ENCODE results near the gene MRPL9.

MRPL9 gene

DNA sequence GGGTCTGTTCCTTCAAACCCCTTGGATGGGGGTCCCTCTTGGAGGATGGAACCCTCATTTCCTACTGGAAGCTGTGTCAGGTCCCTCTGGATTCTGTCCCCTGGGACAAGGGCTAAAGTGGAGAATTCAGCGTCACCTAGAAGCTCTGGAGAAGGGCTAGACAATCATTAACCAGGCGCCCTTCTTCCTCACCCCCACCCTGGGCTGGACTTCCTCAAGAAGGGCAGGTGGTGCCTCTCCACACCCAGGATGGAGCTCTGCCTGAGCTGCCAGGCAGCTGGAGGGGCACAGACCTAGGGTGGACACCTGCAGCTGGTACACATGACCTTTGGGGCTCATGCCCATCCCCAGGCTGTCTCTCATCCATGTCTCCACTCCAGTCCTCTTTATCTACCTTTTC lies 50.3 kb downstream of the MRPL9 start:
- H3F3A ChIP-seq (ENCODE audit: insufficient read depth, low read length), result no peaks in the 10 kb centered on the region
- H3K9me3 ChIP-seq (replicated peaks; ENCODE audit: insufficient read depth, low read length), result no peaks in the 10 kb centered on the region
- no peak overlapping the region for H3K9ac ChIP-seq (ENCODE audit: low read length)
- DNase-seq, result no peak
- no peak overlapping the region for H3K4me2 ChIP-seq (ENCODE audit: low read depth, low read length)
- no peak overlapping the region for H3K4me3 ChIP-seq (ENCODE audit: low read length)
- H3K27me3 ChIP-seq (replicated peaks; ENCODE audit: insufficient read depth, low read length), result peaks cover 89% of the 10 kb centered on the region
- no peaks in the 10 kb centered on the region for H3K36me3 ChIP-seq (replicated peaks; ENCODE audit: insufficient read depth, low read length)
- no peak for TF ChIP-seq EZH2phosphoT487 (IDR thresholded peaks at IDR 0.05; ENCODE audit: low read length)
- no peak for TF ChIP-seq EZH2 (optimal IDR thresholded peaks at IDR 0.05; ENCODE audit: low read depth, low read length)
- H2AFZ ChIP-seq (ENCODE audit: low read length), result no peak overlapping the region
- H3K4me1 ChIP-seq (ENCODE audit: low read length), result no peaks in the 10 kb centered on the region
- H3K9me2 ChIP-seq (replicated peaks; ENCODE audit: insufficient read depth, low read length), result no peaks in the 10 kb centered on the region
- H3K79me2 ChIP-seq (ENCODE audit: low read length), result no peaks in the 10 kb centered on the region
- no peak overlapping the region for H3K27ac ChIP-seq (ENCODE audit: low read length)
- no peaks in the 10 kb centered on the region for H4K20me1 ChIP-seq (ENCODE audit: insufficient read depth, low read length)

GRCh38 chr1:151711951-151712350 lies 51.3 kb downstream of the MRPL9 start:
- no peak overlapping the region for H3K27ac ChIP-seq (ENCODE audit: low read length)

DNA sequence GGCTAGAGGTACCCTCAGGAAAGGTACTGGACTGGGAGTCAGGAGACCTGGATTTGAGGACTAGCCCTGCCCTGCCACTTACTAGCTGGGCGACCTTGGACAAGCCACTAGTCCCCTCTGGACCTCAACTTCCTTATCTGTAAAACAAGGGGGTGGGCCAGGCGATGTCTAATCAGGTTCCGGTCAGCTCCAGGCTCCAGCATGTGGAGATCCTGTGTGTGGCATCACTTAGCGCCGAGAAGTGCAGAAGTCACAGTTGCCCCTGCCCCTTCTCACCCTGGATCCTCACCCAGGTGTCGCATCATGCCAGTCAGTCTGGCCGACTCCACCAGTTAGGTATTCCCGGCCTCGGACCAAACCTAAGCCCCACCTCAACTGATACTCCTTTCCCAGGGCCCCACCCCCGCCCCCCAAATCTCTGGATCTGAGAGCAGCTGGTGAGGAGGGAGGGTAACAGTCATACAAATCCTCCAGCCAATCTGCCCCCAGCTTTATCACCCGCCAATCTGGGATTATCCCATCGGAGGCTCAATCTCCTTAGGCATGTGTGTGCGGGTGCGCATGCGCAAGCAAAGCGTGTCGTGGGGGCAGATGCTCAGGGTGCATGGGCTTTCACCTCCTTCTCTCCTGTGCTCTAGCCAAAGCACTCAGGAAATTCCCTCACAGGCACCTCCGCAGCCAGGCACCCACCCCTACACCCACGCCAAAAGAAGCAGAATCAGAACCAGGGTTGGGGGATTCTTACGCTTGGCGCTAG lies 52.1 kb downstream of the MRPL9 start:
- no peak overlapping the region for H2AFZ ChIP-seq (ENCODE audit: low read length)
- H3K9me2 ChIP-seq (replicated peaks; ENCODE audit: insufficient read depth, low read length), result no peaks in the 10 kb centered on the region
- H3K79me2 ChIP-seq (ENCODE audit: low read length), result no peaks in the 10 kb centered on the region
- no peaks in the 10 kb centered on the region for H3F3A ChIP-seq (ENCODE audit: insufficient read depth, low read length)
- H3K4me2 ChIP-seq (ENCODE audit: low read depth, low read length), result no peak overlapping the region
- H3K27ac ChIP-seq (ENCODE audit: low read length), result no peak overlapping the region
- peaks cover 76% of the 10 kb centered on the region for H3K27me3 ChIP-seq (replicated peaks; ENCODE audit: insufficient read depth, low read length)
- H3K36me3 ChIP-seq (replicated peaks; ENCODE audit: insufficient read depth, low read length), result no peaks in the 10 kb centered on the region
- no peaks in the 10 kb centered on the region for H3K9me3 ChIP-seq (replicated peaks; ENCODE audit: insufficient read depth, low read length)
- H3K9ac ChIP-seq (ENCODE audit: low read length), result no peak overlapping the region
- no peak for DNase-seq
- 0 out of 2 replicates have a peak, but pooled peaks cover 8% of the 10 kb centered on the region for H3K4me1 ChIP-seq (ENCODE audit: low read length)
- TF ChIP-seq, protein P1, sequence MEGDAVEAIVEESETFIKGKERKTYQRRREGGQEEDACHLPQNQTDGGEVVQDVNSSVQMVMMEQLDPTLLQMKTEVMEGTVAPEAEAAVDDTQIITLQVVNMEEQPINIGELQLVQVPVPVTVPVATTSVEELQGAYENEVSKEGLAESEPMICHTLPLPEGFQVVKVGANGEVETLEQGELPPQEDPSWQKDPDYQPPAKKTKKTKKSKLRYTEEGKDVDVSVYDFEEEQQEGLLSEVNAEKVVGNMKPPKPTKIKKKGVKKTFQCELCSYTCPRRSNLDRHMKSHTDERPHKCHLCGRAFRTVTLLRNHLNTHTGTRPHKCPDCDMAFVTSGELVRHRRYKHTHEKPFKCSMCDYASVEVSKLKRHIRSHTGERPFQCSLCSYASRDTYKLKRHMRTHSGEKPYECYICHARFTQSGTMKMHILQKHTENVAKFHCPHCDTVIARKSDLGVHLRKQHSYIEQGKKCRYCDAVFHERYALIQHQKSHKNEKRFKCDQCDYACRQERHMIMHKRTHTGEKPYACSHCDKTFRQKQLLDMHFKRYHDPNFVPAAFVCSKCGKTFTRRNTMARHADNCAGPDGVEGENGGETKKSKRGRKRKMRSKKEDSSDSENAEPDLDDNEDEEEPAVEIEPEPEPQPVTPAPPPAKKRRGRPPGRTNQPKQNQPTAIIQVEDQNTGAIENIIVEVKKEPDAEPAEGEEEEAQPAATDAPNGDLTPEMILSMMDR (IDR thresholded peaks at IDR 0.05; ENCODE audit: low read length), result no peak
- no peak for TF ChIP-seq EZH2 (optimal IDR thresholded peaks at IDR 0.05; ENCODE audit: low read depth, low read length)
- TF ChIP-seq EZH2phosphoT487 (IDR thresholded peaks at IDR 0.05; ENCODE audit: low read length), result no peak
- H3K4me3 ChIP-seq (ENCODE audit: low read length), result no peak overlapping the region
- no peaks in the 10 kb centered on the region for H4K20me1 ChIP-seq (ENCODE audit: insufficient read depth, low read length)

More at GRCh38 chr1:151711951-151712350, 51.3 kb downstream of the MRPL9 start:
- Histone ChIP-seq H3K36me3 (replicated peaks; ENCODE audit: insufficient read depth, low read length) (no peaks in the 10 kb centered on the region), H3K4me1 (ENCODE audit: low read length) (0 out of 2 replicates have a peak, but pooled peaks cover 1% of the 10 kb centered on the region), H3K79me2 (ENCODE audit: low read length) (no peaks in the 10 kb centered on the region), H2AFZ (ENCODE audit: low read length) (no peak overlapping the region), H3K9me2 (replicated peaks; ENCODE audit: insufficient read depth, low read length) (no peaks in the 10 kb centered on the region), H3K27me3 (replicated peaks; ENCODE audit: insufficient read depth, low read length) (peaks cover 81% of the 10 kb centered on the region), H3K9ac (ENCODE audit: low read length) (no peak overlapping the region), H3F3A (ENCODE audit: insufficient read depth, low read length) (no peaks in the 10 kb centered on the region), H4K20me1 (ENCODE audit: insufficient read depth, low read length) (no peaks in the 10 kb centered on the region), H3K4me3 (ENCODE audit: low read length) (no peak overlapping the region), H3K4me2 (ENCODE audit: low read depth, low read length) (no peak overlapping the region), H3K9me3 (replicated peaks; ENCODE audit: insufficient read depth, low read length) (no peaks in the 10 kb centered on the region)
- DNase-seq, result no peak
- TF ChIP-seq EZH2phosphoT487 (IDR thresholded peaks at IDR 0.05; ENCODE audit: low read length) (no peak), EZH2 (optimal IDR thresholded peaks at IDR 0.05; ENCODE audit: low read depth, low read length) (no peak)
- TF ChIP-seq, protein P1 (IDR thresholded peaks at IDR 0.05; ENCODE audit: low read length), result no peak
